HG03045 (cell line): ENCODE measurements around the gene CA4.
"Not testable (repeated sequence)": the region's sequence is repeated elsewhere in the genome, so short reads cannot be mapped to it uniquely, and the experiment has no call there.

Experiments used
- ATAC-seq: cut with Tn5 transposase; IDR thresholded peaks from one replicate; pipeline ENCODE4 v1.9.1; 2021; ENCODE audit warnings: mild to moderate bottlenecking, moderate library complexity; ENCODE audit not compliant: unreplicated experiment

The CA4 gene

GRCh38 chr17:60149691-60150582, at the start of gene CA4:
CA4 (plus strand) TSS chr17:60149973; CDS start chr17:60150035, 62 bp downstream.
- ATAC-seq = no peak

- not testable (repeated sequence) for ATAC-seq
These were observed 49.2 kb upstream of the CA4 start for GRCh38 chr17:60100577-60100976.

GRCh38 chr17:60102015-60102631, 47.6 kb upstream of the CA4 start:
- not testable (repeated sequence) for ATAC-seq

GRCh38 chr17:60102632-60103096, 47.1 kb upstream of the CA4 start:
- no peak for ATAC-seq

- no peak for ATAC-seq
These were observed 45.8 kb upstream of the CA4 start for GRCh38 chr17:60103957-60104356.

- no peak for ATAC-seq
These were observed 43.3 kb upstream of the CA4 start for GRCh38 chr17:60106340-60107059.

GRCh38 chr17:60107526-60108257, 42.1 kb upstream of the CA4 start:
- ATAC-seq = no peak

- not testable (repeated sequence) for ATAC-seq
These were observed 41.5 kb upstream of the CA4 start for GRCh38 chr17:60108309-60108708.

- no peak for ATAC-seq
These were observed 41.1 kb upstream of the CA4 start for GRCh38 chr17:60108712-60109111.

GRCh38 chr17:60109161-60109560, 40.6 kb upstream of the CA4 start:
- no peak for ATAC-seq

GRCh38 chr17:60110586-60110985, 39.2 kb upstream of the CA4 start:
- ATAC-seq = no peak

- not testable (repeated sequence) for ATAC-seq
These were observed 38.1 kb upstream of the CA4 start for GRCh38 chr17:60111661-60112060.

GRCh38 chr17:60115364-60115763, 34.4 kb upstream of the CA4 start:
- ATAC-seq = not testable (repeated sequence)

GRCh38 chr17:60116196-60116595, 33.6 kb upstream of the CA4 start:
- ATAC-seq = not testable (repeated sequence)

- ATAC-seq = not testable (repeated sequence)
These were observed 30.6 kb upstream of the CA4 start for GRCh38 chr17:60119162-60119561.

- not testable (repeated sequence) for ATAC-seq
These were observed 29.7 kb upstream of the CA4 start for GRCh38 chr17:60119807-60120748.

GRCh38 chr17:60127068-60128064, 22.4 kb upstream of the CA4 start:
- ATAC-seq = no peak

- ATAC-seq = no peak
These were observed 21.5 kb upstream of the CA4 start for GRCh38 chr17:60128171-60128859.
